ENCODE results near the gene STON1.

STON1 gene

DNA sequence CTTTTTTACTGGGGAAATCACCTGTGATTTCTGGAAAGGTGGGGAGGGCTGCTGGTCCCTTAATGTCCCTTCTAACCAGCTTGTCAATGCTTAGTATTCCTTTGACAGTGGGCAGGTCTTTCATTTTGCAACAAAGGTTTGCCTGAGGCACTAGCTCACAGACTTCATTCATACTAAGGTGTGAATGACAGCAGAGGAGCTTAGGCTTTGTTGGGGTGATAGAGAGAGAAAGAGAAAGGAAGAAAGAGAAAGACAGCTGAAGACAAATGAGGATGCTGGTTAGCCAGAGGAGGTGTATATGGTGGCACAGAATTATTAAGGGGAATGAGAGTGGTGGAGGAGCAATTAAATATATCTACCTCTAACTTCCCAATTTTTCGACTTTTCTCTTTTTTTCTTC lies 58.8 kb downstream of the STON1 start:
- TF ChIP-seq SNAI2 (CRISPR knock-in tag; IDR thresholded peaks at IDR 0.05) (no peak), ZNF70 (CRISPR knock-in tag; IDR thresholded peaks at IDR 0.05) (no peak), PATZ1 (CRISPR knock-in tag; IDR thresholded peaks at IDR 0.05; ENCODE audit: borderline replicate concordance) (no peak), ZNF8 (CRISPR knock-in tag; IDR thresholded peaks at IDR 0.05) (no peak), ZFP30 (CRISPR knock-in tag; IDR thresholded peaks at IDR 0.05) (no peak), CSDC2 (CRISPR knock-in tag; IDR thresholded peaks at IDR 0.05) (no peak), ZFP3 (CRISPR knock-in tag; IDR thresholded peaks at IDR 0.05) (no peak)
- TF ChIP-seq, protein P1, sequence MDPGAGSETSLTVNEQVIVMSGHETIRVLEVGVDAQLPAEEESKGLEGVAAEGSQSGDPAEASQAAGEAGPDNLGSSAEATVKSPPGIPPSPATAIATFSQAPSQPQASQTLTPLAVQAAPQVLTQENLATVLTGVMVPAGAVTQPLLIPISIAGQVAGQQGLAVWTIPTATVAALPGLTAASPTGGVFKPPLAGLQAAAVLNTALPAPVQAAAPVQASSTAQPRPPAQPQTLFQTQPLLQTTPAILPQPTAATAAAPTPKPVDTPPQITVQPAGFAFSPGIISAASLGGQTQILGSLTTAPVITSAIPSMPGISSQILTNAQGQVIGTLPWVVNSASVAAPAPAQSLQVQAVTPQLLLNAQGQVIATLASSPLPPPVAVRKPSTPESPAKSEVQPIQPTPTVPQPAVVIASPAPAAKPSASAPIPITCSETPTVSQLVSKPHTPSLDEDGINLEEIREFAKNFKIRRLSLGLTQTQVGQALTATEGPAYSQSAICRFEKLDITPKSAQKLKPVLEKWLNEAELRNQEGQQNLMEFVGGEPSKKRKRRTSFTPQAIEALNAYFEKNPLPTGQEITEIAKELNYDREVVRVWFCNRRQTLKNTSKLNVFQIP (CRISPR knock-in tag; IDR thresholded peaks at IDR 0.05; ENCODE audit: borderline replicate concordance, low read depth) = no peak
- ATAC-seq = peak; percentile 22; the same call in 1 of the 3 replicates

- ATAC-seq = peak; percentile 81
- no peak for TF ChIP-seq BACH2 (CRISPR knock-in tag; IDR thresholded peaks at IDR 0.05; ENCODE audit: borderline replicate concordance)
- no peak for TF ChIP-seq SNAI2 (CRISPR knock-in tag; IDR thresholded peaks at IDR 0.05)
- no peak for TF ChIP-seq ZNF70 (CRISPR knock-in tag; IDR thresholded peaks at IDR 0.05)
- no peak for TF ChIP-seq ESRRG (CRISPR knock-in tag; IDR thresholded peaks at IDR 0.05)
- no peak for TF ChIP-seq ZC3H10 (CRISPR knock-in tag; IDR thresholded peaks at IDR 0.05)
- no peak for TF ChIP-seq TOX (CRISPR knock-in tag; IDR thresholded peaks at IDR 0.05; ENCODE audit: borderline replicate concordance)
- TF ChIP-seq GLIS3 (CRISPR knock-in tag; IDR thresholded peaks at IDR 0.05) = no peak
- no peak for TF ChIP-seq ARNTL (CRISPR knock-in tag; IDR thresholded peaks at IDR 0.05; ENCODE audit: borderline replicate concordance, low read depth)
- TF ChIP-seq CSDC2 (CRISPR knock-in tag; IDR thresholded peaks at IDR 0.05) = no peak
Measured at GRCh38 chr2:48589170-48589767, 59.3 kb downstream of the STON1 start.

DNA sequence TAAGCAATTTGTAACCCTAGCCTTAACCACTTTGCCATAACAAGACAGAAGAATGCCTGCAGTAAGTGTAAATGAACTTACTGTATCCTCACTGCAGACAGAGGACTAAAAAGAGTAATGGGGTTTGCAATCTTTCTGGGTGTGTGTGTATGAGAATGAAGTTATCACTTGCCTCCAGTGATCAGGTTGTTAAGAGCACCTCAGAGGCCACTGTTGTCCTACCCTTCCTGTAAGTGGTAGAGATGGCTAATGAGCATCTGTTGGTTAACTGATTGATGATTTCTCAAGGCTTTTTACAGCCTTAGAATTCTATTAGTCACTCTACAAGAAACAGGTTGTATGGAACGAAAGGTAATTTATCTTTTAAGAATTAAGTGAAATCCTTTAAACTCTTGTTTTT lies 60.1 kb downstream of the STON1 start:
- no peak for TF ChIP-seq ZC3H10 (CRISPR knock-in tag; IDR thresholded peaks at IDR 0.05)
- no peak for TF ChIP-seq ZNF70 (CRISPR knock-in tag; IDR thresholded peaks at IDR 0.05)
- TF ChIP-seq BACH2 (CRISPR knock-in tag; IDR thresholded peaks at IDR 0.05; ENCODE audit: borderline replicate concordance) = no peak
- no peak for TF ChIP-seq TOX (CRISPR knock-in tag; IDR thresholded peaks at IDR 0.05; ENCODE audit: borderline replicate concordance)
- TF ChIP-seq GLIS3 (CRISPR knock-in tag; IDR thresholded peaks at IDR 0.05) = no peak
- TF ChIP-seq ESRRG (CRISPR knock-in tag; IDR thresholded peaks at IDR 0.05) = no peak
- TF ChIP-seq, protein P1 (CRISPR knock-in tag; IDR thresholded peaks at IDR 0.05; ENCODE audit: borderline replicate concordance, low read depth) = no peak
- TF ChIP-seq PATZ1 (CRISPR knock-in tag; IDR thresholded peaks at IDR 0.05; ENCODE audit: borderline replicate concordance) = no peak
- TF ChIP-seq, protein P2, sequence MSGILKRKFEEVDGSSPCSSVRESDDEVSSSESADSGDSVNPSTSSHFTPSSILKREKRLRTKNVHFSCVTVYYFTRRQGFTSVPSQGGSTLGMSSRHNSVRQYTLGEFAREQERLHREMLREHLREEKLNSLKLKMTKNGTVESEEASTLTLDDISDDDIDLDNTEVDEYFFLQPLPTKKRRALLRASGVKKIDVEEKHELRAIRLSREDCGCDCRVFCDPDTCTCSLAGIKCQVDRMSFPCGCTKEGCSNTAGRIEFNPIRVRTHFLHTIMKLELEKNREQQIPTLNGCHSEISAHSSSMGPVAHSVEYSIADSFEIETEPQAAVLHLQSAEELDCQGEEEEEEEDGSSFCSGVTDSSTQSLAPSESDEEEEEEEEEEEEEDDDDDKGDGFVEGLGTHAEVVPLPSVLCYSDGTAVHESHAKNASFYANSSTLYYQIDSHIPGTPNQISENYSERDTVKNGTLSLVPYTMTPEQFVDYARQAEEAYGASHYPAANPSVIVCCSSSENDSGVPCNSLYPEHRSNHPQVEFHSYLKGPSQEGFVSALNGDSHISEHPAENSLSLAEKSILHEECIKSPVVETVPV (CRISPR knock-in tag; IDR thresholded peaks at IDR 0.05) = no peak
- TF ChIP-seq CSDC2 (CRISPR knock-in tag; IDR thresholded peaks at IDR 0.05) = no peak
- no peak for TF ChIP-seq TCF4 (CRISPR knock-in tag; IDR thresholded peaks at IDR 0.05; ENCODE audit: borderline replicate concordance)
- TF ChIP-seq ZNF8 (CRISPR knock-in tag; IDR thresholded peaks at IDR 0.05) = no peak
- no peak for TF ChIP-seq TSHZ2 (CRISPR knock-in tag; IDR thresholded peaks at IDR 0.05)
- no peak for TF ChIP-seq RARB (CRISPR knock-in tag; IDR thresholded peaks at IDR 0.05)
- no peak for TF ChIP-seq ARNTL (CRISPR knock-in tag; IDR thresholded peaks at IDR 0.05; ENCODE audit: borderline replicate concordance, low read depth)
- no peak for ATAC-seq

All from SK-N-SH treated with all-trans-retinoic acid at 6 μM for 48 hours (cell line).